Duodenal mucosa (tissue), 2 donors: ENCODE data around the gene ASXL3.

ENCODE experiments used
- H3K27ac ChIP-seq: one replicate; pipeline ENCODE4 v1.7.0; 2013; ENCODE audit warnings: low read depth, low read length
- H3K27me3 ChIP-seq, 2 donors: one replicate each; pipeline ENCODE4 v1.7.0; 2013; ENCODE audit warnings: low read length in 2 of 2, control low read depth in 1 of 2; ENCODE audit not compliant: insufficient read depth in 2 of 2, control insufficient read depth in 1 of 2
- H3K36me3 ChIP-seq, 2 donors: one replicate each; pipeline ENCODE4 v1.7.0; 2013; ENCODE audit warnings: low read length in 2 of 2, control low read depth in 1 of 2; ENCODE audit not compliant: insufficient read depth in 2 of 2, control insufficient read depth in 1 of 2
- H3K4me1 ChIP-seq, 2 donors: one replicate each; pipeline ENCODE4 v1.7.0; 2013; ENCODE audit warnings: low read length in 2 of 2, control low read depth in 1 of 2; ENCODE audit not compliant: insufficient read depth in 2 of 2, control insufficient read depth in 1 of 2
- H3K4me3 ChIP-seq, 2 donors: one replicate each; pipeline ENCODE4 v1.7.0; 2013; ENCODE audit warnings: low read length in 2 of 2, low read depth in 1 of 2
- H3K9ac ChIP-seq, 2 donors: one replicate each; pipeline ENCODE4 v1.7.0; 2013; ENCODE audit warnings: low read length in 2 of 2, low read depth in 1 of 2
- H3K9me3 ChIP-seq, 2 donors: one replicate each; pipeline ENCODE4 v1.7.0; 2013; ENCODE audit warnings: low read length in 2 of 2, control low read depth in 1 of 2; ENCODE audit not compliant: control insufficient read depth in 1 of 2

ASXL3 gene

DNA sequence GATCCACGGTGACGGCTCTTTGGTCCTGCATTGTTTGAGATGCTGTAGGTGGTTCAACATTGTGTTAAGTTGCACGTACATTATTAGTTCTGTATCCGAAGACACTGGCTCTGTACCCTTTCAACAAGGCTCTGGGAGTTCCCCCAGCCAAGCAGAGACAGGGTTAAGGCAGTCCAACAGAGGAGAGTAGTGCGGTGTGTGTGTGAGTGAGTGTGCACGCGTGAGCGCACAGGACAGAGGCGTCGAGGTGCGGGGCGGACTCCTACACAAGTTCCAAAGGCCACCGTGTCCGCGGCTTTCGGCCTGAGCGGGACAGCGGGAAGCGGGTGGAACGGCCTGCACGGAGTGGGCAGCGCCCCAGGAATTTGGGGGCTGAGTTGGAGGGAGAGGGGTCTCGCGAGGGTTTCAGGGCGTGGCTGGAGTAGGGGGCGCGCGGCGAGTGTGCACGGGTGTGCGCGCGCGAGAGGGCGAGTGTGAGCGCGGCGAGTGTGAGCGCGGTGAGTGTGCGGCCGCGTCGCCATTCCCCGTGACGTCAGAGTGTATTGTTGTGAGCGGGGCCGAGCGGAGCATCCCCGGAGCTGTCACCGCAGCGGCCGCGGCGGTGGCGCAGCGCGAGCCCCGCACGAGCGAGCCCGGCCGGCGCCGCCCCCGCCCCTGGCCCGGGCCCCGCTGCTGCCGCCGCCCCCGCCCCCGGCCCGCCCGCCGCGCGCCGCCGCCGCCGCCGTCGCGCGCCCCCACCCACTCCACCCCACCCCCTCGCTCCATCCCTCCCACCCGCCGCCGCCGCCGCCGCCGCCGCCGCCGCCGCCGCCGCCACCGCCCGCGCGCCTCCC, at the start of gene ASXL3:
ASXL3 (plus strand) TSS at position 535 of the 833 bp plus-strand sequence. CDS start 413 bp downstream, outside the sequence.
- H3K27me3 ChIP-seq, result peaks cover 3 to 18% of the 10 kb centered on the region in 2 donors
- no peaks in the 10 kb centered on the region for H3K4me1 ChIP-seq
- peak within 1 kb of the TSS; percentile 16 to 23 for H3K9ac ChIP-seq
- no peaks in the 10 kb centered on the region for H3K9me3 ChIP-seq
- peak within 1 kb of the TSS; percentile 66 to 77 for H3K4me3 ChIP-seq
- no peaks in the 10 kb centered on the region for H3K36me3 ChIP-seq
- H3K27ac ChIP-seq, result peak within 1 kb of the TSS; percentile 50

DNA sequence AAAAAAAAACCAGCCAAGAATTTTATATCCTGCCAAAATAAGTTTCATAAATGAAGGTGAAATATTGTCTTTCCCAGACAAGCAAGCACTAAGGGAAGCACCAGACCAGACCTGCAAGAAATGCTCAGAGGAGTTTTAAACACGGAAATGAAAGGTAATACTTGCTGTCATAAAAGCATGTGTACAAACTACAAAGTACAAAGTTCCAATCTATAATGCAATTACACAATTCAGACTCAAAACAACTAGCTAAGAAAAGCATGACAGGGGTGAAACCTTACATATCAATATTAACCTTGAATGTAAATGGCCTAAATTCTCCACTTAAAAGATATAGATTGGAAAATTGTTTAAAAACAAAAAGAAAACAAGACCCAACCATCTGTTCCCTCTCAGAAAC, 45.0 kb upstream of the ASXL3 start:
- peaks cover 0 to 17% of the 10 kb centered on the region in 2 donors for H3K4me1 ChIP-seq
- H3K36me3 ChIP-seq, result no peaks in the 10 kb centered on the region
- H3K4me3 ChIP-seq, result no peak overlapping the region
- no peak overlapping the region for H3K9ac ChIP-seq
- H3K9me3 ChIP-seq, result no peaks in the 10 kb centered on the region
- H3K27me3 ChIP-seq, result no peaks in the 10 kb centered on the region
- no peak overlapping the region for H3K27ac ChIP-seq

DNA sequence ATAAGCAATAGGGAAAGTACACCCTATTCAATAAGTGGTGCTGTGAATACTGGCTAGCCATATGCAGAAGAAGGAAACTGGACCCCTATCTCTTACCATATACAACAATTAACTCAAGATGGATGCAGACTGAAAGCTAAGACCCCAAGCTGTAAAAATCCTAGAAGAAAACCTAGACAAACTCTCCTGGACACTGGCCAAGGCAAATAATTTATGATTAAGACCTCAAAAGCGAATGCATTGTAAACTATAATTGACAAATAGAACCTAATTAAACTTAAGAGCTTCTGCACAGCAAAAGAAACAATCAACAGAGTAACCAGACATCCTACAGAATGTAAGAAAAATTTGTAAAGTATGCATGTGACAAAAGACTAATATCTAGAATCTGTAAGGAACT, 41.1 kb upstream of the ASXL3 start:
- Histone ChIP-seq H3K9ac (no peak overlapping the region), H3K27me3 (no peaks in the 10 kb centered on the region), H3K4me3 (no peak overlapping the region), H3K27ac (no peak overlapping the region), H3K4me1 (peaks cover 0 to 14% of the 10 kb centered on the region in 2 donors), H3K36me3 (no peaks in the 10 kb centered on the region), H3K9me3 (no peaks in the 10 kb centered on the region)

DNA sequence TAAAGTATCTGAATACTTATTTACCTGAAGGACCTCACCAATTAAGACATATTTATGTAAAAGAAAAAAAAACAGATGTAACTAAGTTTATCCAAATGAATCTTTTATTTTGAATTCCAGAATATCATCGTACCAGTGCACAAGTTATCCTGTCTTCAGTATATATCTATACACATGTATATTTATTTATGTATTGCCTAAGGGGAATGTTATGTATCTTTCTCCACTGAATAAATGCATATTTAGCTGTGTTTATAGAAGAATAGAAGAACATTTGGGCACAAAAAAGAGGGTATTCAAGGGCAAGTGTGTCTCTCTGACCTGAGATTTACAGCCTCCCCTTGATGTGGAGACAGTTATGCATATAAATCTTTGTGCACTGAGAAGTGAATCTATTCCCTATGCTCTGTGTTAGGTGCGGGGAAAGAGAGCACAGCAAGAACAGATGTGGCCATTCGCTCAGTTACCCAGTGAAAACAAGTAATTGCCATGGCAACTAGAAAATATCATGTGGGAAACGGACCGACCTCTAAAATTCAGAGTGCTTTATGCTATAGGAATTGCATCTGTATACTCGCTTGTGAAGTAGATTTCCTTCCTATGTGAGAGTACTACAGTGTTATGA, 39.5 kb upstream of the ASXL3 start:
- H3K4me3 ChIP-seq, result no peak overlapping the region

DNA sequence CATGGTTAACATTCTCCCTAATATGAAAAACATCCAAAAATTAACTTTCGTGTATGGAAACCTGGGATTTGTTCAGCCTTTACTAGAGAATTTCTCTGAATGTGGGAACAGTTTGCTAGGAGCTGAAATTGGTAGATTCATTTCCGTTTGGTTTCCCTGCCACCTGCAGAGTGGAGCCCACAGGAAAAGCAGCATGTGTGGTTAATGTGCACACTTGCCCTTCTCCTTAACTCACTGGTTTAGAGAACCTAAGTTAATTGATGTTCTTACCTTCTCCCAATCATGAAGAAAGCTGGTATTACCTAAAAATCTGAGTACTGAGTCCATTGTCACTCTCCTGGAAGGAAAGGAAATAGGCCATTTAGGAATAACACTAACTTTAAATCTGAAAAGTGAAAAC, 37.6 kb upstream of the ASXL3 start:
- Histone ChIP-seq H3K4me1 (peaks cover 10 to 11% of the 10 kb centered on the region in 2 donors), H3K9me3 (no peaks in the 10 kb centered on the region), H3K27me3 (no peaks in the 10 kb centered on the region), H3K36me3 (no peaks in the 10 kb centered on the region), H3K4me3 (no peak overlapping the region), H3K9ac (no peak overlapping the region), H3K27ac (no peak overlapping the region)

More for the DNA sequence above, 39.5 kb upstream of the ASXL3 start:
- no peaks in the 10 kb centered on the region for H3K9me3 ChIP-seq
- no peaks in the 10 kb centered on the region for H3K36me3 ChIP-seq
- H3K9ac ChIP-seq, result no peak overlapping the region
- peaks cover 10% of the 10 kb centered on the region in 2 donors for H3K4me1 ChIP-seq
- no peak overlapping the region for H3K27ac ChIP-seq
- no peaks in the 10 kb centered on the region for H3K27me3 ChIP-seq

DNA sequence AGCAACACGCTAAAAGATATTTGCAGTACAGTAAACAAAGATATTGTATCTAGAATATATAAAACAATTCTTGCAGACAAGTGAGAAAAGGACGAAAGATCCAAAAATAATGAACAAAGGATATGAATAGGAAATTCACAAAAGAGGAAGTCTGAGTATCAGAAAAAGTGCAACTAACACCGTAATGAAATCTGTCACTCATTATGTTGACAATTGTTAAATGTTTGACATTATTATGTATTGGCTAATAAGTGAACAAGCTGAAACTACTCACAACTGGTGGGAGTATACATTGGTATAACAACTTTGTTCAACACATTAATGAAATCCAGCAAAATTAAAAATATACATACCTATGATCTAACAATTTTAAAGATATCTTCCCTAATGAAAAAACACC, 36.7 kb upstream of the ASXL3 start:
- H3K27me3 ChIP-seq, result no peaks in the 10 kb centered on the region
- no peaks in the 10 kb centered on the region for H3K9me3 ChIP-seq
- H3K27ac ChIP-seq, result no peak overlapping the region
- H3K36me3 ChIP-seq, result no peaks in the 10 kb centered on the region
- H3K4me3 ChIP-seq, result no peak overlapping the region
- peaks cover 10 to 11% of the 10 kb centered on the region in 2 donors for H3K4me1 ChIP-seq
- H3K9ac ChIP-seq, result no peak overlapping the region

DNA sequence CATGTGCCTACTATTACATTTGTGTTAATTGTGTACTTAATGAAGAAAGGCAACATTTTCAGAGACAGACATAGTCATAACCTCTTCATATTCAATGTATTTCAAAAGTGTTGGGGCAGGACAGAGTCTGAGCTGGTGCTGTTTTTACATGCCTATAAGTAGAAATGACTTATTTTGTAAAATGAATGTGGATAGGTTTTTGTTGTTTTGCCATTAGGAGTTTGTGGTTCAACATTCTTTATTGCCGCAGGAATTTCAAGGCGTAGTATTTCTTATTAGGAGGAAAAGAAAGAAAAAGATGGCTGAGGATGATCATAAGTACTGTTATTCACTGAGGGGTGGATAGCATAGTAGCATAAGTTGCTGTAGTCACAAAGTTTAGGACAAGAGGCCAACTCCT, 21.2 kb upstream of the ASXL3 start:
- H3K4me3 ChIP-seq, result no peak overlapping the region

DNA sequence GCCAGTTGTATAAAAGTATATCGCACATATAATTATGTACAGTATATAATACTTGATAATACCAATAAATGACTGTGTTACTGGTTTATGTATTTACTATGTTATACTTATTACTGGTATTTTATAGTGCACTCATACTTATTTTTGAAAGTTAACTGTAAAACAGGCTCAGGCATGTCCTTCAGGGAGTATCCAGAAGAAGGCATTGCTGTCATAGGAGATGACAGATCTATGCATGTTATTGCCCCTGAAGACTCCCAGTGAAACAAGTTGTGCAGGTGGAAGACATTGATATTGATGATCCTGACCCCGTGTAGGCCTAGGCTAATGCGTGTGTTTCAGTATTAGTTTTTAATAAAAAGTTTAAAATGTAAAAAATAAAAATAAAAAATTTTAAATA, 20.3 kb upstream of the ASXL3 start:
- H3K9ac ChIP-seq, result no peak overlapping the region
- no peak overlapping the region for H3K27ac ChIP-seq
- H3K36me3 ChIP-seq, result no peaks in the 10 kb centered on the region
- no peaks in the 10 kb centered on the region for H3K9me3 ChIP-seq
- no peaks in the 10 kb centered on the region for H3K27me3 ChIP-seq
- no peak overlapping the region for H3K4me3 ChIP-seq
- H3K4me1 ChIP-seq, result no peaks in the 10 kb centered on the region

More for the DNA sequence above, 21.2 kb upstream of the ASXL3 start:
- Histone ChIP-seq H3K9ac (no peak overlapping the region), H3K27me3 (no peaks in the 10 kb centered on the region), H3K36me3 (no peaks in the 10 kb centered on the region), H3K9me3 (no peaks in the 10 kb centered on the region), H3K4me1 (no peaks in the 10 kb centered on the region), H3K27ac (no peak overlapping the region)

DNA sequence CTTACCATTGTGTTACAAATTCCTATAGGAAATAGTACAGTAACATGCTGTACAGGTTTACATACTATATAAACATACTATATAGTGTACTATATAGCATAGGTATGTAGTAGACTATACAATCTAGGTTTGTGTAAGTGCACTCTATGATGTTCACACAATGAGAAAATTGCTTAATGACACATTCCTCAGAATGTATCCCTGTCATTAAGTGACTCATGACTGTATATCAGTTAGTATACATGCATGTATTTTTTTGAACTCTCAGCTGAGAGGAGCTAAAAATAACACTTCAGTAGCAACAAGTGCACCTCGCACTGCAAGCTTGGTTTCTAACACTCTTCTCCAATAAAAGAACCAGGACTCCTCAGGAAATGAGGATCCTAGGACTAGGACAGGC, 19.5 kb upstream of the ASXL3 start:
- no peak overlapping the region for H3K4me3 ChIP-seq
- H3K9ac ChIP-seq, result no peak overlapping the region
- H3K4me1 ChIP-seq, result no peaks in the 10 kb centered on the region
- H3K9me3 ChIP-seq, result no peaks in the 10 kb centered on the region
- H3K36me3 ChIP-seq, result no peaks in the 10 kb centered on the region
- H3K27me3 ChIP-seq, result no peaks in the 10 kb centered on the region
- no peak overlapping the region for H3K27ac ChIP-seq

DNA sequence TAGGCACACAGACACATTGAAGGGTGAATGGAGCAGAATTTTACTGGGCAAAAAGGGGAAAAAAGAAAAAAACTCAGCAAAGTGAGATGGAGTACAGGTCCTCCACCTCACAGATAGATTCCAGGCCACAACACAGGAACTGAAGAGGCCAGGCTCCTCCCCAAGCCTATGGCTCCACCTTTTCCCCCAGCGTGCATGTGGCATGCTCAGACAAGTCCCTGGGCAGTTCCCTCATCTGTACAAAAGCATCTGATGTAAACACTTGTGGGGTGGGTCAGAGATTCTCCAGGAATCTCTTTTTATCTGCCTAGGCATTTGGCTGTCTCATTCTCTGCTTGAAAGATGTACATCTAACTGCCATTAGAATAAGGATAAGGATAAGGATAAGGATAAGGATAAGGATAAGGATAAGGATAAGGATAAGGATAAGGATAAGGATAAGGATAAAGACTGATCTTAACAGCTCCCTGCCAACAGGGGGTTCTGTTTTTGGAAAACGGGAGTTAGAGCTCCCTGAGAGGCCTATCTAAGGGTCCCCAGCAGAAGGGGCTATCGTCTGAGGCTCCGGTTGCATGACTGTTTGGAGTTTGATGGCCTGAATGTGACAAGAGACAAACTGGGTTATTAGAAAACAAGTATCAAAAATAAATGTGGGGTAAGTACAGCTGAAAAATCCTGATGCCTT, 17.2 kb upstream of the ASXL3 start:
- Histone ChIP-seq H3K9me3 (no peaks in the 10 kb centered on the region), H3K4me1 (no peaks in the 10 kb centered on the region), H3K27me3 (no peaks in the 10 kb centered on the region)

More for the DNA sequence above, 17.2 kb upstream of the ASXL3 start:
- no peaks in the 10 kb centered on the region for H3K36me3 ChIP-seq
- H3K27ac ChIP-seq, result no peak overlapping the region
- no peak overlapping the region for H3K9ac ChIP-seq
- H3K4me3 ChIP-seq, result no peak overlapping the region
